Measurements from ENCODE around the gene APPL2. TPM values are rescaled to one million over a fixed set of nuclear protein-coding genes. Genes with fewer than 3 reads are reported as not detected.

The APPL2 gene
- total RNA-seq, 1 experiment from 2014 or later: 26.7 TPM

GRCh38 chr12:105164068-105164467 is 71.9 kb downstream of the APPL2 start:
- ChIA-PET CTCF (no interaction called here), POLR2A (ENCODE audit: low non-redundant PET) (no interaction called here)
- TF ChIP-seq CTCF (conservative IDR thresholded peaks at IDR 0.05; ENCODE audit: low read depth, low read length) (no peak), EZH2 (IDR thresholded peaks at IDR 0.05; ENCODE audit: borderline replicate concordance, low read depth, low read length, poor library complexity, severe bottlenecking) (no peak)
- Histone ChIP-seq H3K27me3 (replicated peaks; ENCODE audit: insufficient read depth, low read depth, low read length, poor library complexity) (no peaks in the 10 kb centered on the region), H3K4me3 (ENCODE audit: low read depth, low read length, poor library complexity, severe bottlenecking) (no peak overlapping the region), H3K27ac (ENCODE audit: low read depth, low read length, poor library complexity, severe bottlenecking) (no peak overlapping the region), H3K9me3 (ENCODE audit: low read depth, low read length, poor library complexity, severe bottlenecking) (no peaks in the 10 kb centered on the region), H3K36me3 (ENCODE audit: insufficient read depth, low read length, poor library complexity, severe bottlenecking) (peaks cover 47% of the 10 kb centered on the region), H3K4me1 (ENCODE audit: insufficient read depth, low read length, poor library complexity, severe bottlenecking) (no peaks in the 10 kb centered on the region)
- no peak for DNase-seq (ENCODE audit: low spot score)
- no TSS peak for BruUV-seq (replicated peaks)
- intact Hi-C loops (cut with micrococcal nuclease; ENCODE audit: unreplicated experiment): no loop called here

GRCh38 chr12:105162174-105162573 is 73.8 kb downstream of the APPL2 start:
- intact Hi-C loops (cut with micrococcal nuclease; ENCODE audit: unreplicated experiment): no loop called here
- Histone ChIP-seq H3K27me3 (replicated peaks; ENCODE audit: insufficient read depth, low read depth, low read length, poor library complexity) (no peaks in the 10 kb centered on the region), H3K36me3 (ENCODE audit: insufficient read depth, low read length, poor library complexity, severe bottlenecking) (peaks cover 52% of the 10 kb centered on the region), H3K9me3 (ENCODE audit: low read depth, low read length, poor library complexity, severe bottlenecking) (no peaks in the 10 kb centered on the region), H3K4me3 (ENCODE audit: low read depth, low read length, poor library complexity, severe bottlenecking) (no peak overlapping the region), H3K4me1 (ENCODE audit: insufficient read depth, low read length, poor library complexity, severe bottlenecking) (no peaks in the 10 kb centered on the region), H3K27ac (ENCODE audit: low read depth, low read length, poor library complexity, severe bottlenecking) (no peak overlapping the region)
- BruUV-seq (replicated peaks): no TSS peak
- TF ChIP-seq CTCF (conservative IDR thresholded peaks at IDR 0.05; ENCODE audit: low read depth, low read length) (no peak), EZH2 (IDR thresholded peaks at IDR 0.05; ENCODE audit: borderline replicate concordance, low read depth, low read length, poor library complexity, severe bottlenecking) (no peak)
- DNase-seq (ENCODE audit: low spot score): no peak
- ChIA-PET CTCF (no interaction called here), POLR2A (ENCODE audit: low non-redundant PET) (no interaction called here)

DNA sequence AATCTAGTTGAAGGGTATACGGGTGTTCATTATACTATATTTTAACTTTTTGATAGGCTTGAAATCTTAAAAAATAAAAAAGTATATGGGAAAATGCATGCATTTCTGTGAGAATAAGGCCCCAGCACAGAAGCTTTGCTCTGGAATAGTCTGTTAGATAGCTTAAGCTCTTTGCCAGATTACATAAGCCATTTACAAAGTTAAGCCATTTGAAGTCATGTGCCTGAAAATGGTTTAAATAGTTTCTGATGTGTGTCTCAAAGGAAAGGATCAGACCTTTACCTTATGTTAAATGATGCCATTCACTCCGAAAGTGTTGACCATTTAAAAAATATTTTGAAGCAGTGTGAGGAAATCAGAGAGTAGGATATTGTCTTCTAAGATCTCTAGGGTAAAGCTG is 77.1 kb downstream of the APPL2 start:
- CTCF ChIA-PET: no interaction called here
- H3K4me1 ChIP-seq (ENCODE audit: insufficient read depth, low read length, poor library complexity, severe bottlenecking): no peaks in the 10 kb centered on the region
- intact Hi-C loops (cut with micrococcal nuclease; ENCODE audit: unreplicated experiment): no loop called here
- H3K27ac ChIP-seq (ENCODE audit: low read depth, low read length, poor library complexity, severe bottlenecking): no peak overlapping the region
- H3K9me3 ChIP-seq (ENCODE audit: low read depth, low read length, poor library complexity, severe bottlenecking): no peaks in the 10 kb centered on the region
- H3K4me3 ChIP-seq (ENCODE audit: low read depth, low read length, poor library complexity, severe bottlenecking): no peak overlapping the region
- DNase-seq (ENCODE audit: low spot score): no peak
- BruUV-seq (replicated peaks): no TSS peak
- no peak for TF ChIP-seq EZH2 (IDR thresholded peaks at IDR 0.05; ENCODE audit: borderline replicate concordance, low read depth, low read length, poor library complexity, severe bottlenecking)
- TF ChIP-seq CTCF (conservative IDR thresholded peaks at IDR 0.05; ENCODE audit: low read depth, low read length): no peak
- peaks cover 39% of the 10 kb centered on the region for H3K36me3 ChIP-seq (ENCODE audit: insufficient read depth, low read length, poor library complexity, severe bottlenecking)
- POLR2A ChIA-PET (ENCODE audit: low non-redundant PET): no interaction called here
- no peaks in the 10 kb centered on the region for H3K27me3 ChIP-seq (replicated peaks; ENCODE audit: insufficient read depth, low read depth, low read length, poor library complexity)

Data from A673 (cell line).